HEK293 (cell line): ENCODE measurements around the gene SAMD4A.

Experiments used
- BCL6B ChIP-seq: fragments of 450-650 bp; formaldehyde crosslinking; IDR thresholded peaks from 2 replicates; pipeline ENCODE4 v1.5.1; 2017; ENCODE audit warnings: missing biosample characterization, missing genetic modification characterization
- CTCF ChIP-seq: fragments of 450-650 bp; formaldehyde crosslinking; IDR thresholded peaks from 2 replicates; pipeline ENCODE4 v1.5.1; 2016; ENCODE audit warnings: missing biosample characterization, missing genetic modification characterization
- GLIS2 ChIP-seq: fragments of 450-650 bp; formaldehyde crosslinking; IDR thresholded peaks from 2 replicates; pipeline ENCODE4 v1.5.1; 2016; ENCODE audit warnings: missing biosample characterization, missing genetic modification characterization
- IKZF3 ChIP-seq: fragments of 450-650 bp; IDR thresholded peaks from 2 replicates; pipeline ENCODE4 v1.5.0; 2018; ENCODE audit warnings: missing biosample characterization, mild to moderate bottlenecking, missing genetic modification characterization, moderate library complexity
- KLF9 ChIP-seq: fragments of 450-650 bp; formaldehyde crosslinking; IDR thresholded peaks from 2 replicates; pipeline ENCODE4 v1.5.1; 2016; ENCODE audit warnings: missing biosample characterization, missing genetic modification characterization, low read depth
- PATZ1 ChIP-seq: fragments of 450-650 bp; formaldehyde crosslinking; IDR thresholded peaks from 2 replicates; pipeline ENCODE4 v1.5.1; 2016; ENCODE audit warnings: missing biosample characterization, missing genetic modification characterization
- REST ChIP-seq: fragments of 450-650 bp; formaldehyde crosslinking; IDR thresholded peaks from 2 replicates; pipeline ENCODE4 v1.5.1; 2016; ENCODE audit warnings: missing biosample characterization, missing genetic modification characterization
- SP7 ChIP-seq: fragments of 450-650 bp; formaldehyde crosslinking; IDR thresholded peaks from 2 replicates; pipeline ENCODE4 v1.5.1; 2016; ENCODE audit warnings: missing biosample characterization, missing genetic modification characterization
- YY1 ChIP-seq: fragments of 450-650 bp; formaldehyde crosslinking; IDR thresholded peaks from 2 replicates; pipeline ENCODE4 v1.5.1; 2018; ENCODE audit warnings: missing biosample characterization, missing genetic modification characterization
- ZNF292 ChIP-seq: fragments of 450-650 bp; formaldehyde crosslinking; IDR thresholded peaks from 2 replicates; pipeline ENCODE4 v1.5.1; 2016; ENCODE audit warnings: low read depth, missing biosample characterization, missing genetic modification characterization, borderline replicate concordance
- ZNF777 ChIP-seq: fragments of 450-650 bp; formaldehyde crosslinking; IDR thresholded peaks from 2 replicates; pipeline ENCODE4 v1.5.1; 2017; ENCODE audit warnings: missing biosample characterization, missing genetic modification characterization, borderline replicate concordance

- TF ChIP-seq CTCF (tag by site-specific recombination) (no peak), YY1 (tag by site-specific recombination) (no peak), KLF9 (tag by site-specific recombination) (no peak), IKZF3 (tag by site-specific recombination) (no peak), PATZ1 (tag by site-specific recombination) (no peak), GLIS2 (tag by site-specific recombination) (no peak), SP7 (tag by site-specific recombination) (no peak), ZNF777 (tag by site-specific recombination) (no peak), BCL6B (tag by site-specific recombination) (no peak), ZNF292 (tag by site-specific recombination) (no peak), REST (tag by site-specific recombination) (no peak)
Measured at GRCh38 chr14:54797556-54797955, 230.6 kb downstream of the SAMD4A start.
